ENCODE measurements around the gene HS6ST2. TPM values are rescaled to one million over a fixed set of nuclear protein-coding genes. Genes with fewer than 3 reads are reported as not detected.

The HS6ST2 gene
- polyA plus RNA-seq, 1 of the 3 experiments (the other 2 are of a cell fraction), result 0.05 TPM

DNA sequence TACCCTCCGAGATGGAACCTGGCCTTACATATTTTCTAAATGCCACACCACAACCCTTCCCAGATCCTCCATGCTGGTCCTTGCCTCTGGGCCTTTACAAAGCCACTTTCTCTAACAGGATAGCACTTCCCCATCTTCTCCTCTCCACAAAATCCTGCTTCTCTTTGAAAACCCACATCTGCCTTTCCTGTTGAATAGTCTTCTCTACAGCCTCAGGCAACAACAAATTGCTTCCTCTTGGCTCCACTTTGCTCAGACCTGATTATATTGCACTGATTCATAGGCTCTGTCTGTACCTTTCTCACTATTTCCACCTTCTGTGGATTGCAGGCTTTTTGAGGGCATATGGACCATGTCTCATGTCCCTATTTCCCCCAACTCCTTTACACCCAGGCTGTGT is 265.9 kb downstream of the HS6ST2 start:
- H3F3A ChIP-seq (replicated peaks; ENCODE audit: insufficient read depth), result no peaks in the 10 kb centered on the region
- H3K9me3 ChIP-seq, result no peaks in the 10 kb centered on the region
- TF ChIP-seq SMC3 (IDR thresholded peaks at IDR 0.05; ENCODE audit: low read depth, low read length), result no peak
- TF ChIP-seq TAF1 (IDR thresholded peaks at IDR 0.05; ENCODE audit: borderline replicate concordance, low read depth, low read length), result no peak
- no peak for TF ChIP-seq POLR2AphosphoS5 (IDR thresholded peaks at IDR 0.05; ENCODE audit: low read depth, low read length)
- TF ChIP-seq MXI1 (IDR thresholded peaks at IDR 0.05; ENCODE audit: low read depth, low read length), result no peak
- no peak for TF ChIP-seq RXRA (IDR thresholded peaks at IDR 0.05; ENCODE audit: borderline replicate concordance, low read depth)
- TF ChIP-seq, protein P1, sequence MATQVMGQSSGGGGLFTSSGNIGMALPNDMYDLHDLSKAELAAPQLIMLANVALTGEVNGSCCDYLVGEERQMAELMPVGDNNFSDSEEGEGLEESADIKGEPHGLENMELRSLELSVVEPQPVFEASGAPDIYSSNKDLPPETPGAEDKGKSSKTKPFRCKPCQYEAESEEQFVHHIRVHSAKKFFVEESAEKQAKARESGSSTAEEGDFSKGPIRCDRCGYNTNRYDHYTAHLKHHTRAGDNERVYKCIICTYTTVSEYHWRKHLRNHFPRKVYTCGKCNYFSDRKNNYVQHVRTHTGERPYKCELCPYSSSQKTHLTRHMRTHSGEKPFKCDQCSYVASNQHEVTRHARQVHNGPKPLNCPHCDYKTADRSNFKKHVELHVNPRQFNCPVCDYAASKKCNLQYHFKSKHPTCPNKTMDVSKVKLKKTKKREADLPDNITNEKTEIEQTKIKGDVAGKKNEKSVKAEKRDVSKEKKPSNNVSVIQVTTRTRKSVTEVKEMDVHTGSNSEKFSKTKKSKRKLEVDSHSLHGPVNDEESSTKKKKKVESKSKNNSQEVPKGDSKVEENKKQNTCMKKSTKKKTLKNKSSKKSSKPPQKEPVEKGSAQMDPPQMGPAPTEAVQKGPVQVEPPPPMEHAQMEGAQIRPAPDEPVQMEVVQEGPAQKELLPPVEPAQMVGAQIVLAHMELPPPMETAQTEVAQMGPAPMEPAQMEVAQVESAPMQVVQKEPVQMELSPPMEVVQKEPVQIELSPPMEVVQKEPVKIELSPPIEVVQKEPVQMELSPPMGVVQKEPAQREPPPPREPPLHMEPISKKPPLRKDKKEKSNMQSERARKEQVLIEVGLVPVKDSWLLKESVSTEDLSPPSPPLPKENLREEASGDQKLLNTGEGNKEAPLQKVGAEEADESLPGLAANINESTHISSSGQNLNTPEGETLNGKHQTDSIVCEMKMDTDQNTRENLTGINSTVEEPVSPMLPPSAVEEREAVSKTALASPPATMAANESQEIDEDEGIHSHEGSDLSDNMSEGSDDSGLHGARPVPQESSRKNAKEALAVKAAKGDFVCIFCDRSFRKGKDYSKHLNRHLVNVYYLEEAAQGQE (IDR thresholded peaks at IDR 0.05; ENCODE audit: low read depth, low read length), result no peak
- TF ChIP-seq YY1 (IDR thresholded peaks at IDR 0.05; ENCODE audit: low read depth), result no peak
- TF ChIP-seq, protein P2, sequence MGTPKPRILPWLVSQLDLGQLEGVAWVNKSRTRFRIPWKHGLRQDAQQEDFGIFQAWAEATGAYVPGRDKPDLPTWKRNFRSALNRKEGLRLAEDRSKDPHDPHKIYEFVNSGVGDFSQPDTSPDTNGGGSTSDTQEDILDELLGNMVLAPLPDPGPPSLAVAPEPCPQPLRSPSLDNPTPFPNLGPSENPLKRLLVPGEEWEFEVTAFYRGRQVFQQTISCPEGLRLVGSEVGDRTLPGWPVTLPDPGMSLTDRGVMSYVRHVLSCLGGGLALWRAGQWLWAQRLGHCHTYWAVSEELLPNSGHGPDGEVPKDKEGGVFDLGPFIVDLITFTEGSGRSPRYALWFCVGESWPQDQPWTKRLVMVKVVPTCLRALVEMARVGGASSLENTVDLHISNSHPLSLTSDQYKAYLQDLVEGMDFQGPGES (IDR thresholded peaks at IDR 0.05; ENCODE audit: low read depth, low read length), result no peak
- TF ChIP-seq GABPA (IDR thresholded peaks at IDR 0.05; ENCODE audit: low read depth), result no peak
- TF ChIP-seq MEF2A (IDR thresholded peaks at IDR 0.05; ENCODE audit: borderline replicate concordance, low read depth), result no peak
- TF ChIP-seq, protein P3, sequence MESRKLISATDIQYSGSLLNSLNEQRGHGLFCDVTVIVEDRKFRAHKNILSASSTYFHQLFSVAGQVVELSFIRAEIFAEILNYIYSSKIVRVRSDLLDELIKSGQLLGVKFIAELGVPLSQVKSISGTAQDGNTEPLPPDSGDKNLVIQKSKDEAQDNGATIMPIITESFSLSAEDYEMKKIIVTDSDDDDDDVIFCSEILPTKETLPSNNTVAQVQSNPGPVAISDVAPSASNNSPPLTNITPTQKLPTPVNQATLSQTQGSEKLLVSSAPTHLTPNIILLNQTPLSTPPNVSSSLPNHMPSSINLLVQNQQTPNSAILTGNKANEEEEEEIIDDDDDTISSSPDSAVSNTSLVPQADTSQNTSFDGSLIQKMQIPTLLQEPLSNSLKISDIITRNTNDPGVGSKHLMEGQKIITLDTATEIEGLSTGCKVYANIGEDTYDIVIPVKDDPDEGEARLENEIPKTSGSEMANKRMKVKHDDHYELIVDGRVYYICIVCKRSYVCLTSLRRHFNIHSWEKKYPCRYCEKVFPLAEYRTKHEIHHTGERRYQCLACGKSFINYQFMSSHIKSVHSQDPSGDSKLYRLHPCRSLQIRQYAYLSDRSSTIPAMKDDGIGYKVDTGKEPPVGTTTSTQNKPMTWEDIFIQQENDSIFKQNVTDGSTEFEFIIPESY (IDR thresholded peaks at IDR 0.05; ENCODE audit: borderline replicate concordance, low read depth), result no peak
- TF ChIP-seq NFIC (IDR thresholded peaks at IDR 0.05; ENCODE audit: borderline replicate concordance), result no peak
- no peak for TF ChIP-seq RCOR1 (IDR thresholded peaks at IDR 0.05; ENCODE audit: low read length)
- TF ChIP-seq, protein P4, sequence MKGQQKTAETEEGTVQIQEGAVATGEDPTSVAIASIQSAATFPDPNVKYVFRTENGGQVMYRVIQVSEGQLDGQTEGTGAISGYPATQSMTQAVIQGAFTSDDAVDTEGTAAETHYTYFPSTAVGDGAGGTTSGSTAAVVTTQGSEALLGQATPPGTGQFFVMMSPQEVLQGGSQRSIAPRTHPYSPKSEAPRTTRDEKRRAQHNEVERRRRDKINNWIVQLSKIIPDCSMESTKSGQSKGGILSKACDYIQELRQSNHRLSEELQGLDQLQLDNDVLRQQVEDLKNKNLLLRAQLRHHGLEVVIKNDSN (IDR thresholded peaks at IDR 0.05; ENCODE audit: borderline replicate concordance, low read depth), result no peak
- no peak for TF ChIP-seq GATA2 (CRISPR knock-in tag; IDR thresholded peaks at IDR 0.05)
- TF ChIP-seq SIN3A (IDR thresholded peaks at IDR 0.05; ENCODE audit: borderline replicate concordance, low read depth, low read length), result no peak
- ChIA-PET POLR2A (no interaction called here), CTCF (no interaction called here)
- WGBS (ENCODE audit: low lambda C conversion rate), result 12% methylated on average over 1 of the region's 1 CpG
- no peak overlapping the region for H2AFZ ChIP-seq (ENCODE audit: low read depth)
- no peaks in the 10 kb centered on the region for H3K36me3 ChIP-seq (replicated peaks in 1 of 2; ENCODE audit: control insufficient read depth in 1 of 2, insufficient read depth in 2 of 2, low read length in 1 of 2)
- no peaks in the 10 kb centered on the region for H3K9me2 ChIP-seq
- no peak for DNase-seq
- no peak overlapping the region for H3K9ac ChIP-seq
- H3K27ac ChIP-seq (ENCODE audit: low read depth in 2 of 2, low read length in 1 of 2), result no peak overlapping the region
- peaks cover 9% of the 10 kb centered on the region; the same call in 1 of the 2 replicates for H3K27me3 ChIP-seq (ENCODE audit: insufficient read depth)
- H3K4me2 ChIP-seq, result no peak overlapping the region
- H3K79me2 ChIP-seq (ENCODE audit: insufficient read depth), result no peaks in the 10 kb centered on the region
- H4K20me1 ChIP-seq (ENCODE audit: insufficient read depth), result no peaks in the 10 kb centered on the region
- H3K4me3 ChIP-seq (ENCODE audit: low read depth in 2 of 2, low read length in 1 of 2), result no peak overlapping the region
- no peaks in the 10 kb centered on the region; a peak in 1 of 4 replicates for H3K4me1 ChIP-seq (ENCODE audit: control insufficient read depth in 1 of 2, insufficient read depth in 2 of 2, low read depth in 1 of 2, low read length in 1 of 2)

Measured in SK-N-SH (cell line).